Measurements from ENCODE around the gene GSS. TPM values are rescaled to one million over a fixed set of nuclear protein-coding genes. Genes with fewer than 3 reads are reported as not detected.

GSS gene
- total RNA-seq, 2 experiments from 2014 or later, result 54.2 to 60.0 TPM

Other genes with a start within 250 kb of the GSS start
- gene NCOA6, start 130.2 kb downstream of the GSS start, total RNA-seq, result 10 to 100 TPM; 28.9 to 29.8 TPM
- 1 to 10 TPM; 5.7 to 5.9 TPM for gene GGT7, start 83.0 kb downstream of the GSS start, total RNA-seq
- gene ACSS2, start 79.2 kb downstream of the GSS start, total RNA-seq, result 10 to 100 TPM; 43.5 to 47.5 TPM
- gene MYH7B, start 62 bp upstream of the GSS start, total RNA-seq, result under 1 TPM; 0.08 to 0.15 TPM
- 10 to 100 TPM; 63.5 to 65.7 TPM for gene TRPC4AP, start 137.0 kb upstream of the GSS start, total RNA-seq
- gene EDEM2, start 191.5 kb upstream of the GSS start, total RNA-seq, result 10 to 100 TPM; 29.7 to 30.5 TPM
- under 1 TPM; 0.88 to 0.95 TPM for gene PROCR, start 216.3 kb upstream of the GSS start, total RNA-seq

Data from activated CD4-positive, alpha-beta memory T cell treated with anti-CD3 and anti-CD28 coated beads, Interleukin-2, amount 10 ng/mL, durations not matched to agents 7 days and 5 days (primary cell).